Vagina (tissue), 2 donors: ENCODE measurements around the gene GRM2.

Experiments used
- CTCF ChIP-seq, 3 experiments: fragments of 450-650 bp in 2 of 3; fragments of 200-600 bp in 1 of 3; sonication (generic) in 1 of 3; IDR thresholded peaks; one replicate each; pipeline ENCODE4 v1.5.1; 2017 to 2019; ENCODE audit warnings: antibody characterized with exemption in 3 of 3, mild to moderate bottlenecking in 2 of 3, moderate library complexity in 2 of 3
- POLR2A ChIP-seq, 2 donors: fragments of 450-650 bp; IDR thresholded peaks; one replicate each; pipeline ENCODE4 v1.6.1; 2017; ENCODE audit warnings: antibody characterized with exemption in 2 of 2, mild to moderate bottlenecking in 2 of 2, moderate library complexity in 2 of 2

GRCh38 chr3:51700403-51700802 is 6.5 kb upstream of the GRM2 start:
- TF ChIP-seq POLR2A (IDR thresholded peaks at IDR 0.05) (no peak), CTCF (IDR thresholded peaks at IDR 0.05) (no peak)
